ENCODE results near the gene CAMK2G. TPM values are rescaled to one million over a fixed set of nuclear protein-coding genes. Genes with fewer than 3 reads are reported as not detected.
"Not testable (repeated sequence)": the region's sequence is repeated elsewhere in the genome, so short reads cannot be mapped to it uniquely, and the experiment has no call there.

The CAMK2G gene
- total RNA-seq, 1 experiment from 2014 or later: 16.0 TPM

DNA sequence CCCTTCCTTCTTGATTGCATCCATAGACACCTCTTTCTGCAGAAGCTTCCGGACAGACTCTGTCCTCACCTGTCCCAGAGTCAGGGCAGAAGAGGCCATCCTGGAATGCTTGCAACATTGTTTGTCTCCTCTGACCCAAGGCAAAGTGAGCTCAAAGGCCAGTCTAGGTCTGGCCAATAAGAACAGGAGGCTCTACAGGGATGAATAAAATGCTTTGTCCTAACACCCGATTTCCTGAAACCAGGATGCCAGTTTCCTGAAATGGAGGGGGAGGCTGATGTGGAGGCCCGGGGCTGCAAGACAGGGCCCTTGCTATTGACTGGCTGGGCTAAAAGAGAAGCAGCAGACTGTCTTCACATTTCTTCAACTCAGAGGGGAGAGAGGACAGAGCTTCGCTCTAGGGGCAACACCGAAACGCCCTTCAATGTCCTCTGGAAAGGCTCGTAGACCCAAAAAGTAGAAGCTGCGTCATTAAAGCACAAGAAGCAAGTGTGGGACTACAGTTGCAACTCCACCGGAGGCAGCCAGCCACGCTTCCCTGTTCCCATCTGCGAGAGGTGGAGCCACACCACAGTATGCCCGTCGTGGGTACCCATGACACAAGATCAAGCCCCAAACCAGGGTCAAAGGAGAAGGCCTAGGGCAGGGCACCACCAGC is 33.8 kb downstream of the CAMK2G start:
- no peak for DNase-seq (ENCODE audit: low read depth)

DNA sequence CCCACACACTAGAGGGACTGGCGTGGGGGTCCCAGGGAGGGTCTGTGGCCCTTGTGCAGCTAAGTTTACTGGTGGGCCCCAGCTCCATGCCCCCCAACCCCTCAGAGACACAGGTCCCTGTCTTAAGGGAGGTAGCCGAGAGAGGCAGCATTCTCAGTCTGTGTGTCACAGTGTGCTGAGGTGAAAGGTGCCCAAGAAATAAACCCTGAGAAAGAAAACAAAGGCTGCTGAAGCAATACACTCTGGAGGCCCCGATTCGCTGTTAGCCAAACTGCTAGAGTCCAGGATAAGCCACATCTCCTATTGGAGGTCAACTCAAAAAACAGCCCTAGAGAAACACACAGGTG is 34.3 kb downstream of the CAMK2G start:
- no peak for DNase-seq (ENCODE audit: low read depth)

DNA sequence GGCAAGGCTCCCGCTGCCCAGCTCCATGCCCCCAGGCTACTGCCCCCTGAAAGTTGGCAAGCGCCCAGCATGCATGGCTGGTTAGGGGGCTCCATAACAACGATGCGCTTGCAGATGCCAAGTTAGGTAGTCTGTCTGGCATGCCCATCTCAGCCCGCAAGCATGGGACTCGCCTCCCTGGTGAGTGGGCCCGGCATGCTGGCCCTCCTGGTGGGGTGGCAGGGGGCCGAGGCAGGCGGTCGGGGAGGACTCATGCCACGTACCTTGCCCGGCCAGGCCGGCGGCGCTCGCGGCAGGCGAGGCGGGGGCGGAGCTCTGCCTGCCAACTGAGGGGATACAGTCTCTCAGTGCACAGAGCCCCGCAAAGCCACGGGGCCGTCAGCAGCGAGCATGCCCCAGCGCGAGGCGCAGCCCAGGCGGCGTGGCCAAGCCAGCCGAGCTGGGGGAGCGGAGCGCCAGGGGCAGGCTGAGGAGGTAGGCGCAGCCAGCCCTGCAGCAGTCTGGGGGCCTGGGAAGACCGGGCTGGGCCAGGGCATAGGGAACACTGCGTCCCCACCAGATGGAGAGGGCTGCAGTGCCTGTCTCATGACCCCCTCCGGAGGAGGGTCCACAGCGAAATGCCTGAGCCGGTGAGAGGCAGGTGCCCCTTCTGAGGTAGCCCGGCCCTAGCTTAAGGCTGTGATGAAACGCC is 34.9 kb downstream of the CAMK2G start:
- DNase-seq (ENCODE audit: low read depth): no peak

DNA sequence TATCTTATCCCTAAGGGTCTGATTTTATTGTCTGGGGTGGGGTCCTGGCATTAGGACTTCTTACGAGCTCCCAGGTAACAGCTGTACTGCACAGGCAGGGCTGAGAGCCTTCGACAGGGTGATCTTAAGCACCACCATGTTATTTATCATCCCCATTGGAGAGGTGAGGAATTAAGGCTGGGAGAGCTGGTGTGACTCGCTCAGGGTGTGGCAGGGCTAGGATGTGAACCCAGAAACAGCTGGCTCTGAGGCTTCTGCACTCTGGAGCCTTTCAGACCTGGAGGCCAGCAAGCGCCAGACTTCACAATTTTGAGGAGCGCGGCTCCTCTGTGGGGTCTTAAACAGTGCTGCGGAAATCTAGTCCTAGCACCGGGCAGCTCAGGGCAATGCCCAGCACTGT is 35.5 kb downstream of the CAMK2G start:
- peak; percentile 24 for DNase-seq (ENCODE audit: low read depth)

DNA sequence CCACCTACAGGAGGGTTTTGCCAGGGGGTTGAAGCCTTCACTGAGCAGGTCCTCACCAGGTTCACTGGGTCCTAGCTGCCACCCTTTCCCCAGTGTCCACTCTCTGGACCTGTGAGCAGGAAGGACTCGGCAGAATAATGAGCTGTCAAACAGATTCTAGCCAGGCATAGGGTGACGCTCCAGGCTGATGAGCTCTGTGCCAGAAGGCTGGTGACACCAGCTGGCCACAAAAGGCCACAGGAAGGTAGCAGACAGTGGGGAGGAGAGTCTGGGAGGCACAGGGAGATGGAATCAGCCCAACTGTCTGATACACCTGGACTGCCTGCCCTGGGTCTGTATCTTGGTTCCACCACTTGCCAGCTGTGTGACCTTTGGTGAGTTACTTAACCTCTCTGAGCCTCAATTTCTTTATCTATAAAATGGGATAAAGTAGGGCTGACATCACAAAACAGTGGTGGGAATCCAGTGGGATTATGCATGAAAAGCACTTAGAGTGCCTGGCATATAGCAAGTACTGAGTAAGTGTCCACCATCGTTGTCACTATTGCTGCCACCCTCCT is 36.3 kb downstream of the CAMK2G start:
- no peak for DNase-seq (ENCODE audit: low read depth)

DNA sequence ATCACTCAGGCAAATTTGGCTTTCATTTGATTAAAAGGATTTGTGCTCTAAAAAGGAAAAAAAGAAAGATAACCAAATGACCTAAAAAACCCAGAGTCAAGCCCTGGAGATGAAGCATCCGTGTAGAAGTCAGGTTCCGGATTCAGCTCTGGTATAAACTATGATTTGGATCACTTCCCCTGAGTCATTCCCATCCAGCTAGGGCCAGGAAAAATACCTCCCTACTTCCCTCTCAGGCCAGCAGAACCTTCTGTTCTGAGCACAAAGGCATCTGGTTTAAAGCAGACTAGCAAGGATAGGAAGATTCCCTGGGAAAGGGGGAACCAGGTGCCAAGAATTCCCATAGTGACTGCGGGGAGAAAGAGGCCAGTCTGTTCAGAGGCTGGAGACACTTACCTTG is 37.3 kb downstream of the CAMK2G start:
- DNase-seq (ENCODE audit: low read depth): no peak

DNA sequence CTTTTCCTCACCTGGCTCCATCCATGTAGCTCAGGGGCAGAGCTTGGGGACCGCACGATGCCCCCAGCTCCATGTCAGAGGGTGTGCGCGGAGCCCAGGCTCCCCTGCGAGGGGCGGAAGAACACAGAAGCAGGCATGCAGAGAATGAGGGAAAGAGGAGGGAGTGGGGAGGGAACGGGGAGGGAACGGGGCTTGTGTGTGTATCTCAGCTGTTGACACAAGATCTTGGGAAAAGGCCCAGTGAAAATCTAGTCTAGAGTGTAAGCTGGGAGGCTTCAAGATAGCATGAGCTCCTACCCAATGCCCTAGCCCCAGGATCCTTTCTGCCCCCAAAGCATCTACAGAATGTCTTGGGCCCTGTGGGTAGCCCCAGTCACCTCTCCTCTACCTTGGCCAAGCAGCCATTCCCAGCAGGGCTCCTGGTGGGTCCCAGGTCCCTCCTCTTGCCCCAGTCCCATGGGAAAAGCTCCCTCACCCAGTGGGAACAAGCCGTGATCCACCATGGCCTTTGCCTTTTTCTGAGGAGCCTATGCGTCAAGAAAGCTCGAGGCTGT is 37.9 kb downstream of the CAMK2G start:
- DNase-seq (ENCODE audit: low read depth): no peak

DNA sequence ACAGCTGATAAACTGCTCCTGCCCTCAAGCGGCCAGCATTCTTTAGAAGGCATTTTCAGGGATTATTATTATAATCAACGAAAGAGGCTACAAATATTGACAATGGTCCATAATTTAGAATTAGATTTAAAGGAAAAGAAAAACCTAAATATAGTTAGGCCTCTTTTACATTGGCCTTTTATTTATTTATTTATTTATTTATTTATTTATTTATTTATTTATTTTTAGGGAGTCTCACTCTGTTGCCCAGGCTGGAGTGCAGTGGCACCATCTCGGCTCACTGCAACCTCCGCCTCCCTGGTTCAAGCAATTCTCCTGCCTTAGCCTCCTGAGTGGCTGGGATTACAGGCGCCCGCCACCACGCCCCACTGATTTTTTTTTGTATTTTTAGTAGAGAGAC is 45.3 kb downstream of the CAMK2G start:
- DNase-seq (ENCODE audit: low read depth): not testable (repeated sequence)

DNA sequence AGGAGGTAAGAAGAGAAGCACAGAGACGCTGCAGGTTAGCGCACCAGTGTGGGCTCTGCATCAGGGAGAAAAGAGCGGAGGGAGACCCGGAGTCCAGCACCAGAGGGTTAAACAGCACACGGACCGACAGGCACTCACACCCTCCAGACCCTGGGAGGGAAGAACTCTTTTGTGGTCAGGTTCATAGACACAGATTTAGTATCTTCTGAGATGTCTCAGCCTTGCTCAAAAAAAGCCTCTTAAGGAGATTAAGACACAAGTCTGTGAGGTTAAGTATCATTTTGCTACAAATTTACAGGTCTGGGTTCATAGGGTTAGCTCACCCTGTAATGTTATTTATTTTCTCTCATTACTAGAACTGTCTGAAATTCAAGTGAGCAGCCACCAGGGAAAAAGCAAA is 46.2 kb downstream of the CAMK2G start:
- DNase-seq (ENCODE audit: low read depth): no peak

DNA sequence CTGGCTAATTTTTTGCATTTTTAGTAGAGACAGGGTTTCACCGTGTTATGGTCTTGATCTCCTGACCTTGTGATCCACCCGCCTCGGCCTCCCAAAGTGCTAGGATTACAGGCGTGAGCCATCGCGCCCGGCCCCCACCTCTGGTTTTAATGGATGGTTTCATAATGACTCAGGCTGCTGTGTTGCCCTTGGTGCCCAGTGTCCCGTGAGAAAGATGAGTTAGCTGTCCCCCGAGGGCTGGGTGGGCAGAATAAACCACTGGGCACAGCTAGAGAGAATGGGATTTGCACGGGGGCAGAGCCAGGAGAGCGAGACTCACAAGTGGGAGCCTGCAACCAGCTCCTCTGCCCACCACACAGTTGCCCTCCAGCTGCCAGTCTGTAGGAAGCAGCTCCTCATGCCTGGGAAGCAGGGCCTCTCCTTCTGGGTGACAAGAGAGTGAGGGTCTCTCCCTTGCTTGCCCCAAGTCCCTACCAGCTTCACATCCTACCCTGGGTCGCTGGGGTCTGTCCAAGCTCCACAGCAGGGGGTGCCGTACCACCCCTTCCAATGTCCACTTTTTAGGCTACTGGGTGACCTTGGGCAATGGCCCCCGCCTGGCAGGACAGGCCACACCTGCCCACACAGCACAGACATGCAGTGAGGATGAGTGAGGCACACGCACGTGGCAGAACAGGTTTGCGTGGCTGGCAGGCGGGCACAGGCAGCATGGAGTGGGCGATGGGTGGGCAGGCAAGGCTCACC is 46.8 kb downstream of the CAMK2G start:
- DNase-seq (ENCODE audit: low read depth): peak; percentile 90

DNA sequence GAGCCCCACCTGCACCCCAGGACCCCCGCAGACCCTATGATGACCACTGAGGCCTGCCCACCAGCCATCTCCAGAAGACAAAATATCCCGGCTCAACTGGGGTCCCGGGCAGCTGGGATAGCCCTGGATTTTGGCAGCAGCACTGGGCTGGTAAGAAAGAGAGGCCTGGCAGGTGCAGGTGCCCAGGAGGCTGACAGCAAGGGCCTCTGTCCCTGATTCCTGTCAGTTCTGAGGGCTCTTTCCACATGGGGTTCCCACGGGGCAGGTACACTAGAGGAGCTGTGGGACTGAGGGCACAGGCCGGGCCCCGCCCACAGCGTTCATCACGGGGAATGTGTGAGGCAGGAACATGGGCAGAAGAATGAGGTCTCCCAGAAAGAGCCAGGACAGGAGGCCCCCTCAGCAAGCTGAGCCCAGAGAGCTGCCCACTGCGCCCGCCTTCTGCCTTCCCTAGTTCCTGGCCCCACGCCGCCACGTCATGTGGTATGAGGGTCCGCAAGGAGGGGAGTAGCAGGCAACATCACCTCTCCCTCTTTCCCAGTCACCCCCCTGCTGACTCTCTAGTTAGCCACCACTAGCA is 50.1 kb downstream of the CAMK2G start:
- no peak for DNase-seq (ENCODE audit: low read depth)

DNA sequence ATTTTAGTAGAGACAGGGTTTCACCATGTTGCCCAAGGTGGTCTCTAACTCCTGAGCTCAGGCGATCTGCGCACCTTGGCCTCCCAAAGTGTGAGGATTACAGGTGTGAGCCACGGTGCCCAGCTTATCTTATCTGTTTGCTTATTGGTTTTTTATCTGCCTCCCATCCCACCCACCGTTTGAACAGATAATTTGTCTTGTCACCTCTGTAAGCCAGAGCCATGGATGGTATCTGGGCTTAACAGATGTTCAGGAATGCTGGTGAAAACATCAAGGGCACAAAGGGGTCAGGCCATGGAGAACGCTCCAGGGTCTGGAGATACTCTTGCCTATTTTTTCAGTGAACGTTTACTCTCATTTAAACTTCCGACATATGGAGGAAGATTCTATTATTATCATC is 51.0 kb downstream of the CAMK2G start:
- DNase-seq (ENCODE audit: low read depth): no peak

DNA sequence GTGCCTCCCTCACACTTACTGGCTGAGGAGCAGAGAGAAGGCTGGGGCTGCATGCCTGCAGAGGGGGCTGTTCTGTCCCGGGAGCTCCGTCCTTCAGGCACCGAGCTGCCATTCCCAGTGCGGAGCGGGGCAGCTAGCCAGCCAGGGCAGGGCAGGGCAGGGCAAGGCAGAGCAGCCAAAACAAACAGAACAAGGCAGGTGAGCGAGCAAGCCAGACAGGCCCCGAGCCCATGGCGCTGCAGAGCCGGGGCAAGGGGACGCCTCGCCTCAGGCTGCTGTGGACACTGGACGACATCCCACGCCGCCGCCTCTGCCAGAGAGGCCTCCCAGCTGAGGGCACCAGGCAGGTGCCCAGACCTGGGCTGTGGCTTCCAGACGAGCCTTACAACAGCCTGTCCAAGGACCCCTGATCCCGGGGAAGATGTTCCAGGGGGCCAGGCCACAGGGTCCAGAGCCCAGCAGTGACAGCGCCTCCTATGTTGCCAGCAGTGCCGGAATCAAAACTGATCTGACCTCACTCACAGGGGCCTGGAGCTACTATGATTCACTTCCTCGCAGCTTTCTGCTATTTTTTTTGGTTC is 54.8 kb downstream of the CAMK2G start:
- DNase-seq (ENCODE audit: low read depth): no peak

DNA sequence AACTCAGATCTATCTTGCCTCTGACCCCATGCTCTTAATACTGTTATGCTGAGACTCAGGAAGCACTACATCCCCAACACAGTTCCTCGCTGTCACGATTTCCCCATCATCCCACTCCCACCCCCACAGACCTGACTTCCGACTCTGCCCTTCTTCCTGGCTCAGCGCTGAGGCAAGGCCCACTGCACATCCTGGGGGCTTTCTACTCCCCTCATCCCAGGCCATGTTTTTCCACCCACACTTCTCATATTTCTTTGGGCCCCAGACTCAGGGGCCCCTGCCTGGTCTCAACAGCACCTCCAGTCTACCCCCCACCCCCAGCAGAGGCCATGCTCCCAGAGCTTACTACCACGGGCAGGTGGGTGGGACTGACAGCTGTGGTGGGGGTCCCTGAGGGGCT is 55.3 kb downstream of the CAMK2G start:
- no peak for DNase-seq (ENCODE audit: low read depth)

DNA sequence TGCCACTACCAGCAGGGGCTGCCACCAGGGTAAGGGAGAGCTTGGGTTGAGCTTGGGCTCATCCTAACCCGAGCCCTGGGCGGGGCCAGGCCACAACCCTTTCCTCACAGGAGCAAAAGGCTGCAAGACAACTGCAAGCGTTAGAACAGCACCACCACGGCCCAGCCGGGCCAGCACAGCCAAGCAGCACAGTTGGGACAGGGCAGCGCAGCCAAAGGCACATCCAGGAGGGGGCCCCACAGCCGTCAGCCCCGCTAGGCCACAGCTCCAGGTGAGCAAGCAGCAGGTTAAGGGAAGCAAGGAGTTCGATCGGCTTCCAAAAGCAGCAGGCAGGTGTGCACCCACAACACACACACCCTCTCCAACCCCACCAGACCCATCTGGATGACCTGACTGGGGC is 56.0 kb downstream of the CAMK2G start:
- DNase-seq (ENCODE audit: low read depth): no peak

DNA sequence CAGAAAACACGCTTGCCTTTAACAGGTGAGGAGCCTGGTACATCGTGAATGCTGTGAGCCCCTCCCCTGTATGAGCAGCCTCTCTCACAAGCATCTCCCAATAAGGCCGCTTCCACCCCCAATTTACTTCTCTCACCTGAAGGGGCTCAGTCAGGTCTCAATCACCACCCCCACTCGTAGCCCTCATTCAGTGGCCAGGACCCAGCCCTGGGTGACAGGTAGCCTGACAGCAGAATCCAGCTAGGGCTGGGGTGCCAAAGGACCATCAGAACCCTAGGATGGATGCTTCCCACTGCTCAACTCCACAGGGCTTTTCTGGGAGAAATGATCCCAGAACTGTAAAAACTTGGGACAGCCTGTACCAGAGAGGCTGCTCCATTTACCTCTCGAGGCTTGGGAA is 56.5 kb downstream of the CAMK2G start:
- no peak for DNase-seq (ENCODE audit: low read depth)

DNA sequence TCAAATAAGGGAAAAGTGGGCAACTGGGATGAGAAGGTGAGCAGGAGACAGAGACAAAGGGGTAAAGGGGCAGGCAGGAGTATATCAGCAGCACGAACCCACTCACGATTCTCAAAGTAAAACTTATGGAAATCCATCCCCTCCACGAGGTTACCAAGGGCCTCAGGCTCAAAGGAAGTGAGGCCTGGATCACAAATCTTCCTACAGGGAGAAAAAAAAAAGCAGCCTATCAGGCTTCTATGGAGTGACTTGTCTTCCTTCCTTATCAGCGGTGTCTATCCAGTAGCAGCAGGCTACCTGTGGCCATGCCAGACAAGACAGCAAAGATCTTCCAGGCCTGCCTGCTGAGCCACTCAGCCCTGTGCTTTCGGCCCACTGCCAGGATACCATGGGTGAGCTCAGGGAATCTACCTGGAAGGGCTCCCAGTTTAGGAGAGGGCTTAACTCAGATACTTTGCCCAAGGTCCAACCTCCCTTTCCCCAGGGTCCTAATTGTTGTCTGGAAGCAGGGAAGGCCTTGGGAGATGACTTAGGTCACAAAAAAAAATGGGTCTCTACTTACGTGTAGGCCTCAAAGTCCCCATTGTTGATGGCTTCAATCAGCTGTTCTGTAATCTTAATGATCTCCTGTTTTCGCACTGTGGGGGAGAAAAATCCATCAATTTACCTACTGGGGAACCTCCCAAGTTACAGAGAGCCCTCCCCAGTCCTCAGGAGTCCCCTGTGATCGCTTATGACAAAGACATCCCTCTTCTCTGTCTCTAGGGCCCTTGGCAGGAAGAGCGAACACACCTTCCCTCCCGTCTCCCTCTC is 57.2 kb downstream of the CAMK2G start:
- no peak for DNase-seq (ENCODE audit: low read depth)

DNA sequence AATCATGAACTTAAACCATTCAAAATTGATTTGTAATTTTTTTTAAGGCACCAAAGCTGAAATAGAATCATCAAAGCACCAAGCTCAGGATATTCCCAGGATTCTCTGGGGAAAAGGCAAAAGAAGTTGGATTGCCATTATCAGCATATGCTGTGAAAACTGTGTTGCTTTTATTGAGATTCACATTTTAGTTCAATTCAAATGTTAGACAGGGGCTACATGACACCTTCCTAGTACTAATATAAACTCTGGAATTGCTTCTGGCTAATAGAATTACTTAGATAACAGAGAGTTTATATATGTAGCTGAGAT is 58.7 kb downstream of the CAMK2G start:
- no peak for DNase-seq (ENCODE audit: low read depth)

DNA sequence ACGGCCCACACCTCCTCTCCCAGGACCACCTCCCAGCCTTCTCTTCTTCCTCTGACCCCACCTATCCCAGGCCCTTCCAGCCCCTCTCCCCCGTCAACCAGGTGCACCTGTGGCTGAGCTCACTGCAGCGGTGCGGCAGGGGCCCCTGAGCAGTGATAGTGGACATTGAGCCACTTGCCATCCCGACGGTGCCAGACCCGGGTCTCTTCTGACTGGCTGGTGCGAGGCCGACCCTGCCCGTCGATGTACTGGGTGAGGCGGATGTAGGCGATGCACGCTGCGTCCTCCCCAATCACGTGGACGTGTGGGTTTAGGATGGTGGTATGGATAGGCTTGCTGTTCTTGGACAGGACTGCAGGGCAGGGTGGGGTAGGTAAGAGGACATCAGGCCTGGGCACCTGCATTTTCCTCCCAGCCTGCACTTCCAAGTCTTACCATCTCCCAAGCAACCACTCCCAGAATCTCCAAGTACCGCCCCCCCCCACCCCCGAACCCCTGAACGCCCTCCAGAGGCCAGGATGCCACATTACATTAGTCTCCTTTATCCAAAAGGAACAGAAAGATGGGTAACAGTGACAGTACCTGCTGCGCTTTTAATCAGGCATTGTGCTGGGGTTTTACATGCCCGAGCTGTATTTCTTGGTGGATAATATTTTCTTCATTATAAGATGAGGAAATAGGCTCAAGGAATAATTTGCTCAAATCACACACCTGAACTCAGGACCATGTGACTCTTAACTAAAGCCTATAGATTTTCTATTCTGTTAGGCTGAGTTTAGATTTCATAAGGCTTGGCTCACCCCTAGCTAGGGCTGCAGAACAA is 59.2 kb downstream of the CAMK2G start:
- DNase-seq (ENCODE audit: low read depth): no peak

DNA sequence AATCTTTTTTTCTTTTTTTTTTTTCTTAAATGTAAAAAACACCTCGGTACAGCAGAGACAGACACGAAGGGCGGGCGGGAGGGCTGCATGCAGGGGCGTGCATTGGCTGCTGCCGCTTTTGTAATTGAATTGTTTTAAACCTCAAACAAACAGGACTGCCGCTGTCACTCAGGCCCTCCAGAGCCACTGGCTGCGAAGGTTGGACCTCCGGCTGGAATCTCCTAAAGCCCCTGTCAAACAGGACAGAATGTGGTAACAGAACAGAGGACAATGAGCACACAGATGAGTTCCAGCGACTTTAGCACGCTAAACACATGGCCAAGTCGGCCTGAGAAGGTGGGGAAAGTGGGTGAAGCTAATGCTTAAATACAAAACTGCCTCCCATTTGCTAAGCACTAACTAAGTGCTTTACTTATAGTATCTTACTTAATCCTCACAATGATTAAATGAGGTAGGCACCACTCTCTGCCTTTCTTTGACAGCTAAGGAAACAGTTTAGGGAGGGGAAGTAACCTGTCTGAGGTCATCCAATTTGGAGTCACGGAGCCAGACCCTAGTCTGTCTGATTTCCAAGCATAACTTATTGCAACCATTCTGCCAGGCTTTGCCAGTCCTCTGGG is 60.0 kb downstream of the CAMK2G start:
- DNase-seq (ENCODE audit: low read depth): no peak

All from RPMI7951 (cell line).